K562 (cell line): ENCODE data around the gene CENPN. TPM values are rescaled to one million over a fixed set of nuclear protein-coding genes. Genes with fewer than 3 reads are reported as not detected.

Source experiments
- ARID1B ChIP-seq: fragments of 450-650 bp; IDR thresholded peaks from 2 replicates; pipeline ENCODE4 v1.6.1; 2016; ENCODE audit warnings: antibody characterized with exemption, mild to moderate bottlenecking, inconsistent platforms
- BCOR ChIP-seq: fragments of 450-650 bp; IDR thresholded peaks from 2 replicates; pipeline ENCODE4 v1.6.1; 2016
- CBFA2T2 ChIP-seq: fragments of 450-650 bp; conservative IDR thresholded peaks from 2 replicates; pipeline ENCODE4 v1.6.1; 2017; ENCODE audit warnings: mild to moderate bottlenecking
- CSDE1 ChIP-seq, 2 experiments: fragments of 450-650 bp; IDR thresholded peaks; 2 replicates each; pipeline ENCODE4 v1.6.1; 2016; ENCODE audit warnings: mild to moderate bottlenecking in 1 of 2
- CTCFL ChIP-seq: IDR thresholded peaks from 2 replicates; pipeline ENCODE4 v1.6.1; 2011; ENCODE audit warnings: borderline replicate concordance, low read depth, mild to moderate bottlenecking, moderate library complexity, low read length; ENCODE audit not compliant: insufficient read depth, poor library complexity, severe bottlenecking
- EWSR1 ChIP-seq: fragments of 450-650 bp; IDR thresholded peaks from 2 replicates; pipeline ENCODE4 v1.6.1; 2018; ENCODE audit warnings: borderline replicate concordance, mild to moderate bottlenecking, low read depth, moderate library complexity; ENCODE audit not compliant: partially characterized antibody
- GABPB2 ChIP-seq: fragments of 250-450 bp; sonication (Bioruptor Pico); conservative IDR thresholded peaks from 2 replicates; pipeline ENCODE4 v1.5.1; 2021; ENCODE audit warnings: mild to moderate bottlenecking
- HCFC1 ChIP-seq: IDR thresholded peaks from 2 replicates; pipeline ENCODE4 v1.6.1; 2012; ENCODE audit warnings: low read depth, low read length, improper control_type of control experiment
- HLTF ChIP-seq: fragments of 450-650 bp; IDR thresholded peaks from 2 replicates; pipeline ENCODE4 v1.6.1; 2016
- KLF6 ChIP-seq: fragments of 250-450 bp; sonication (Bioruptor Pico); IDR thresholded peaks from 2 replicates; pipeline ENCODE4 v1.4.0; 2020; ENCODE audit warnings: mild to moderate bottlenecking, moderate library complexity, borderline replicate concordance
- MAFF ChIP-seq: IDR thresholded peaks from 2 replicates; pipeline ENCODE4 v1.6.1; 2012; ENCODE audit warnings: low read length, improper control_type of control experiment
- MBD1 ChIP-seq: fragments of 250-450 bp; sonication (Bioruptor Pico); IDR thresholded peaks from 2 replicates; pipeline ENCODE4 v1.8.0; 2022; ENCODE audit warnings: inconsistent platforms
- NFIC ChIP-seq: fragments of 450-650 bp; IDR thresholded peaks from 2 replicates; pipeline ENCODE4 v1.6.1; 2017; ENCODE audit warnings: mild to moderate bottlenecking, inconsistent platforms
- NFIX ChIP-seq: fragments of 250-450 bp; sonication (Bioruptor Pico); IDR thresholded peaks from 2 replicates; pipeline ENCODE4 v1.4.0; 2020; ENCODE audit warnings: low read depth, mild to moderate bottlenecking, moderate library complexity
- PRPF4 ChIP-seq: fragments of 200-400 bp; formaldehyde crosslinking; IDR thresholded peaks from one replicate; pipeline ENCODE4 v1.6.1; 2017; ENCODE audit warnings: low read length, low read depth, mild to moderate bottlenecking; ENCODE audit not compliant: insufficient read depth, poor library complexity, severe bottlenecking
- PURB ChIP-seq: sonication (generic); formaldehyde crosslinking; IDR thresholded peaks from 2 replicates; pipeline ENCODE4 v1.9.0; 2021; ENCODE audit warnings: low read depth, mild to moderate bottlenecking, missing genetic modification reagents
- RNF219 ChIP-seq: fragments of 250-450 bp; sonication (Bioruptor Pico); IDR thresholded peaks from 2 replicates; pipeline ENCODE4 v1.5.0; 2022; ENCODE audit warnings: mild to moderate bottlenecking
- SMARCB1 ChIP-seq: IDR thresholded peaks from 2 replicates; pipeline ENCODE4 v1.6.1; 2011; ENCODE audit warnings: improper control_type of control experiment, low read depth; ENCODE audit not compliant: insufficient read length
- SP2 ChIP-seq: IDR thresholded peaks from 2 replicates; pipeline ENCODE4 v1.6.1; 2011; ENCODE audit warnings: mild to moderate bottlenecking, low read depth, low read length, moderate library complexity; ENCODE audit not compliant: poor library complexity, severe bottlenecking; ENCODE audit errors: extremely low read depth
- TAF1 ChIP-seq: IDR thresholded peaks from 2 replicates; pipeline ENCODE4 v1.6.1; 2011; ENCODE audit warnings: mild to moderate bottlenecking, low read length, moderate library complexity; ENCODE audit not compliant: insufficient read depth, control insufficient read depth, severe bottlenecking; ENCODE audit errors: extremely low read depth
- ZBED1 ChIP-seq: IDR thresholded peaks from 2 replicates; pipeline ENCODE4 v1.6.1; 2014
- ZFP30 ChIP-seq: fragments of 250-450 bp; sonication (Bioruptor Pico); IDR thresholded peaks from 2 replicates; pipeline ENCODE4 v1.8.0; 2022; ENCODE audit warnings: moderate library complexity, mild to moderate bottlenecking, inconsistent platforms, borderline replicate concordance
- ZNF707 ChIP-seq: fragments of 250-450 bp; sonication (Bioruptor Pico); conservative IDR thresholded peaks from 2 replicates; pipeline ENCODE4 v1.8.0; 2022; ENCODE audit warnings: inconsistent platforms, mild to moderate bottlenecking, moderate library complexity
- polyA plus RNA-seq, 8 experiments: library from polyadenylated mRNA; depleted of rRNA in 4 of 8; stranded (reverse) in 5 of 8; unstranded in 3 of 8; fragments of >200 nt; fragmentation: Nextera tagmentation in 2 of 8; fragmentation: Illumina TruSeq in 1 of 8; extraction: Ambion mirVana in 2 of 8; extraction: Trizol in 1 of 8; gene quantifications; 2 replicates each; pipeline versions ENCODE4 v1.2.1 to v1.2.3, GENCODE V29; 2011 to 2014; ENCODE audit warnings: inconsistent platforms in 1 of 8, missing spikeins in 1 of 8
- total RNA-seq, 7 experiments: library from RNA; depleted of rRNA in 6 of 7; stranded (reverse); fragments of >200 nt in 6 of 7; fragmentation: Illumina TruSeq in 2 of 7; extraction: Trizol in 2 of 7; gene quantifications; 2 replicates each; pipeline versions ENCODE4 v1.2.1 to v1.2.3, GENCODE V29; 2011 to 2021; ENCODE audit warnings: low replicate concordance in 1 of 7

Gene CENPN
- total and polyA plus RNA-seq, 9 of the 15 experiments (the other 6 are each of a cell fraction or from before 2014, with no cell fraction given): 92.3 to 384 (median 140) TPM

- TF ChIP-seq NFIX (CRISPR knock-in tag) (no peak; the same call in 1 of the 2 replicates), CSDE1 (IDR thresholded peaks at IDR 0.05) (peak in 1 of 2 experiments; percentile 94; a peak in 2 of 4 replicates), KLF6 (no peak), ZNF707 (CRISPR knock-in tag) (no peak), PURB (no peak), ZFP30 (CRISPR knock-in tag) (no peak), SP2 (no peak), ARID1B (no peak), CTCFL (no peak), CBFA2T2 (no peak), GABPB2 (CRISPR knock-in tag) (no peak), HLTF (no peak), PRPF4 (no peak), EWSR1 (no peak), MBD1 (CRISPR knock-in tag) (no peak), SMARCB1 (no peak), RNF219 (CRISPR knock-in tag) (no peak), HCFC1 (peak; percentile 70), ZBED1 (no peak; the same call in 1 of the 2 replicates), TAF1 (peak; percentile 71), MAFF (no peak), NFIC (no peak; the same call in 1 of the 2 replicates), BCOR (no peak)
Measured at GRCh38 chr16:81077076-81077940, 70.3 kb downstream of the CENPN start, which contains the start of gene C16orf46 (continued).
